HEK293 (cell line): ENCODE results near the gene FLRT2.

Experiments
- CTCF ChIA-PET: fragments of 350-600 bp; formaldehyde crosslinking; extraction: SDS; loops from one replicate; lab custom pipeline; 2021; ENCODE audit warnings: antibody characterized with exemption; lab: Yijun Ruan, JAX
- POLR2A ChIA-PET: fragments of 300-600 bp; formaldehyde crosslinking; extraction: SDS; loops from one replicate; lab custom pipeline; 2020; ENCODE audit warnings: antibody characterized with exemption, inconsistent platforms; lab: Yijun Ruan, JAX
- H3K27ac ChIP-seq: fragments of 200-500 bp; sonication (Bioruptor generic); 2 replicates; pipeline ENCODE4 v1.5.1; 2014; ENCODE audit warnings: low read depth, low read length, control low read depth, inconsistent platforms; ENCODE audit errors: extremely low read depth
- H3K36me3 ChIP-seq, 2 experiments: fragments of 200-500 bp in 1 of 2; sonication (Bioruptor generic) in 1 of 2; 1 replicate in 1 of 2; 2 replicates in 1 of 2; pipeline ENCODE4 v1.5.1; 2014 to 2017; ENCODE audit warnings: inconsistent platforms in 2 of 2, low read length in 2 of 2; ENCODE audit not compliant: control insufficient read depth in 2 of 2, insufficient read depth in 1 of 2
- H3K4me1 ChIP-seq: fragments of 200-500 bp; sonication (Bioruptor generic); 2 replicates; pipeline ENCODE4 v1.5.1; 2014; ENCODE audit warnings: mild to moderate bottlenecking, low read length, inconsistent platforms; ENCODE audit not compliant: control insufficient read depth, insufficient read depth
- H3K4me3 ChIP-seq: 2 replicates; pipeline ENCODE4 v1.5.1; 2011; ENCODE audit warnings: low read depth, mild to moderate bottlenecking, control low read depth, low read length, moderate library complexity
- H3K9me3 ChIP-seq: fragments of 200-500 bp; sonication (Bioruptor generic); 2 replicates; pipeline ENCODE4 v1.5.1; 2014; ENCODE audit warnings: low read depth, low read length, inconsistent platforms; ENCODE audit not compliant: control insufficient read depth, insufficient read depth
- SALL2 ChIP-seq: fragments of 450-650 bp; formaldehyde crosslinking; IDR thresholded peaks from 2 replicates; pipeline ENCODE4 v1.5.0; 2017; ENCODE audit warnings: missing biosample characterization, mild to moderate bottlenecking, missing genetic modification characterization, borderline replicate concordance
- ZBTB44 ChIP-seq: fragments of 450-650 bp; IDR thresholded peaks from 2 replicates; pipeline ENCODE4 v1.5.1; 2018; ENCODE audit warnings: missing biosample characterization, mild to moderate bottlenecking, missing genetic modification characterization
- ZBTB48 ChIP-seq: fragments of 450-650 bp; formaldehyde crosslinking; IDR thresholded peaks from 2 replicates; pipeline ENCODE4 v1.5.1; 2016; ENCODE audit warnings: missing biosample characterization, missing genetic modification characterization
- ZBTB49 ChIP-seq: fragments of 450-650 bp; formaldehyde crosslinking; IDR thresholded peaks from 2 replicates; pipeline ENCODE4 v1.5.1; 2016; ENCODE audit warnings: missing biosample characterization, missing genetic modification characterization, low read depth
- ZIC2 ChIP-seq: fragments of 450-650 bp; formaldehyde crosslinking; IDR thresholded peaks from 2 replicates; pipeline ENCODE4 v1.5.1; 2016; ENCODE audit warnings: missing biosample characterization, missing genetic modification characterization
- ZNF175 ChIP-seq: fragments of 450-650 bp; formaldehyde crosslinking; IDR thresholded peaks from 2 replicates; pipeline ENCODE4 v1.5.1; 2016; ENCODE audit warnings: missing biosample characterization, missing genetic modification characterization
- ZNF184 ChIP-seq: fragments of 450-650 bp; IDR thresholded peaks from 2 replicates; pipeline ENCODE4 v1.5.1; 2018; ENCODE audit warnings: missing biosample characterization, mild to moderate bottlenecking, missing genetic modification characterization
- ZNF214 ChIP-seq: fragments of 450-650 bp; formaldehyde crosslinking; IDR thresholded peaks from 2 replicates; pipeline ENCODE4 v1.5.1; 2017; ENCODE audit warnings: missing biosample characterization, mild to moderate bottlenecking, missing genetic modification characterization, borderline replicate concordance
- ZNF221 ChIP-seq: fragments of 450-650 bp; formaldehyde crosslinking; IDR thresholded peaks from 2 replicates; pipeline ENCODE4 v1.5.1; 2017; ENCODE audit warnings: missing biosample characterization, missing genetic modification characterization, borderline replicate concordance
- ZNF274 ChIP-seq, 2 experiments: fragments of 200-500 bp in 1 of 2; fragments of 450-650 bp in 1 of 2; sonication (Bioruptor generic) in 1 of 2; formaldehyde crosslinking in 1 of 2; IDR thresholded peaks; 2 replicates each; pipeline versions ENCODE4 v1.5.1 to v1.6.1; 2014 to 2016; ENCODE audit warnings: borderline replicate concordance in 1 of 2, inconsistent platforms in 1 of 2, low read length in 1 of 2, missing biosample characterization in 1 of 2, missing genetic modification characterization in 1 of 2
- ZNF292 ChIP-seq: fragments of 450-650 bp; formaldehyde crosslinking; IDR thresholded peaks from 2 replicates; pipeline ENCODE4 v1.5.1; 2016; ENCODE audit warnings: low read depth, missing biosample characterization, missing genetic modification characterization, borderline replicate concordance
- ZNF416 ChIP-seq: fragments of 450-650 bp; formaldehyde crosslinking; IDR thresholded peaks from 2 replicates; pipeline ENCODE4 v1.5.1; 2016; ENCODE audit warnings: missing biosample characterization, missing genetic modification characterization
- ZNF433 ChIP-seq: fragments of 450-650 bp; formaldehyde crosslinking; IDR thresholded peaks from 2 replicates; pipeline ENCODE4 v1.5.1; 2016; ENCODE audit warnings: missing biosample characterization, missing genetic modification characterization, low read depth
- ZNF580 ChIP-seq: fragments of 450-650 bp; formaldehyde crosslinking; IDR thresholded peaks from 2 replicates; pipeline ENCODE4 v1.5.1; 2016; ENCODE audit warnings: missing biosample characterization, missing genetic modification characterization
- ZNF623 ChIP-seq: fragments of 450-650 bp; formaldehyde crosslinking; IDR thresholded peaks from 2 replicates; pipeline ENCODE4 v1.5.1; 2016; ENCODE audit warnings: missing biosample characterization, missing genetic modification characterization
- ZNF677 ChIP-seq: fragments of 450-650 bp; IDR thresholded peaks from 2 replicates; pipeline ENCODE4 v1.5.0; 2018; ENCODE audit warnings: missing biosample characterization, mild to moderate bottlenecking, missing genetic modification characterization, moderate library complexity
- ZNF76 ChIP-seq: fragments of 450-650 bp; formaldehyde crosslinking; IDR thresholded peaks from 2 replicates; pipeline ENCODE4; 2016; ENCODE audit warnings: low read depth, missing biosample characterization, missing genetic modification characterization, borderline replicate concordance
- ZSCAN16 ChIP-seq: fragments of 450-650 bp; formaldehyde crosslinking; IDR thresholded peaks from 2 replicates; pipeline ENCODE4 v1.5.1; 2016; ENCODE audit warnings: missing biosample characterization, missing genetic modification characterization
- TF ChIP-seq, protein P1 (sequence below): fragments of 450-650 bp; formaldehyde crosslinking; IDR thresholded peaks from 2 replicates; pipeline ENCODE4 v1.5.1; 2016; ENCODE audit warnings: missing biosample characterization, missing genetic modification characterization
- TF ChIP-seq, protein P2 (sequence below): fragments of 450-650 bp; IDR thresholded peaks from 2 replicates; pipeline ENCODE4 v1.5.1; 2018; ENCODE audit warnings: missing biosample characterization, missing genetic modification characterization

The FLRT2 gene

DNA sequence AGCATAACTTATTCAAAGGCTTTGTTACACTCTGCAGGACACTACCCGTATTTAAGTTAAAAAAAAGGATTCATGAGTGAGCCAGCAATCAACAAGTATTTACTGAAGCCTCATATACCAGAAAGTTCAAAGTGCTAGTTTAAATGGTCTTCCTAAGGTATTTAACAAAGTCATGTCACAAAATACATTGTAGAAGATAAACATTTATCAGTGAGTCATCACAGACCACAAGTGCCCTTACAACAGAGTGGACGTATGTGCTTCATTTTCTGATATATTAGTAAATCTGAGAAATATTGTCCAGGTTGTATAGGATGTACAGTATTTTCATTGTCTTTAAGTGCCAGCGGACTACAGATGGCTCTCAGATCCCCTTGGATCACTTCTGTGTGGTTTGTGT is 24.2 kb downstream of the FLRT2 start:
- POLR2A ChIA-PET: no interaction called here
- Histone ChIP-seq H3K9me3 (no peaks in the 10 kb centered on the region), H3K4me3 (no peak overlapping the region), H3K27ac (no peak overlapping the region), H3K4me1 (peaks cover 13% of the 10 kb centered on the region), H3K36me3 (peaks cover 0 to 18% of the 10 kb centered on the region in 2 experiments; a peak in 1 of 3 replicates)
- CTCF ChIA-PET: no interaction called here
- TF ChIP-seq, protein P1, sequence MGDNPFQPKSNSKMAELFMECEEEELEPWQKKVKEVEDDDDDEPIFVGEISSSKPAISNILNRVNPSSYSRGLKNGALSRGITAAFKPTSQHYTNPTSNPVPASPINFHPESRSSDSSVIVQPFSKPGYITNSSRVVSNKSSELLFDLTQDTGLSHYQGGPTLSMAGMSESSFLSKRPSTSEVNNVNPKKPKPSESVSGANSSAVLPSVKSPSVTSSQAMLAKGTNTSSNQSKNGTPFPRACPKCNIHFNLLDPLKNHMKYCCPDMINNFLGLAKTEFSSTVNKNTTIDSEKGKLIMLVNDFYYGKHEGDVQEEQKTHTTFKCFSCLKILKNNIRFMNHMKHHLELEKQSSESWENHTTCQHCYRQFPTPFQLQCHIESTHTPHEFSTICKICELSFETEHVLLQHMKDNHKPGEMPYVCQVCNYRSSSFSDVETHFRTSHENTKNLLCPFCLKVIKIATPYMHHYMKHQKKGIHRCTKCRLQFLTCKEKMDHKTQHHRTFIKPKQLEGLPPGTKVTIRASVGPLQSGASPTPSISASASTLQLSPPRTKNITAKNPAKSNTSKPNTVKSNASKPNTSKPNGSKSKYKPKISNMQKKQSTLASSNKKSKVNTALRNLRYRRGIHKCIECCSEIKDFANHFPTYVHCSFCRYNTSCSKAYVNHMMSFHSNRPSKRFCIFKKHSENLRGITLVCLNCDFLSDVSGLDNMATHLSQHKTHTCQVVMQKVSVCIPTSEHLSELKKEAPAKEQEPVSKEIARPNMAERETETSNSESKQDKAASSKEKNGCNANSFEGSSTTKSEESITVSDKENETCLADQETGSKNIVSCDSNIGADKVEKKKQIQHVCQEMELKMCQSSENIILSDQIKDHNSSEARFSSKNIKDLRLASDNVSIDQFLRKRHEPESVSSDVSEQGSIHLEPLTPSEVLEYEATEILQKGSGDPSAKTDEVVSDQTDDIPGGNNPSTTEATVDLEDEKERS (tag by site-specific recombination): no peak
- TF ChIP-seq ZNF214 (tag by site-specific recombination) (no peak), ZSCAN16 (tag by site-specific recombination) (no peak), ZNF221 (tag by site-specific recombination) (no peak), ZIC2 (tag by site-specific recombination) (no peak), ZBTB48 (tag by site-specific recombination) (no peak), ZNF623 (tag by site-specific recombination) (no peak)

DNA sequence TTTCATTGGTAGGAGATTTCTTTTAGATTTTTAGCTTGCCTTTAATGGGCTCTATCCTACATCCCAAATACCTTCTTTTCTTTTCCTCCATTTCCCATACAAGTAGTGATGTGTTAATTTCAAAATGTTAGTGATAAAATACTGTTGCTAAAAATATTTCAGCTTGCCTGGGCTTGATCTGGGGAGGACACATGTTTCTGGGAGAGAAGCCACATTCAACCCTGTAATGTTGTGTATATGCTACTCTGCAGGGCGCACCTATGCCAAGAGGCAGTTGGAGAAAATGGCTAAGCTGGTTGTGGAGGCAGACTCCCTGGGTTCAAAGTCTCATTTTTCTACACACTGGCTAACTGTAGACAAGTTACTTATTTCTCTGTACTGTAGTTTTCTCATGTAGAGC is 26.3 kb downstream of the FLRT2 start:
- H3K4me1 ChIP-seq: no peaks in the 10 kb centered on the region
- TF ChIP-seq ZBTB44 (no peak), ZNF184 (tag by site-specific recombination) (no peak), ZNF274 (IDR thresholded peaks at IDR 0.05; ENCODE audit: low read length) (no peak), ZNF274 (tag by site-specific recombination; IDR thresholded peaks at IDR 0.05; ENCODE audit: borderline replicate concordance) (no peak), ZNF76 (tag by site-specific recombination) (no peak), ZNF580 (no peak), ZNF416 (tag by site-specific recombination) (no peak)
- TF ChIP-seq, protein P2, sequence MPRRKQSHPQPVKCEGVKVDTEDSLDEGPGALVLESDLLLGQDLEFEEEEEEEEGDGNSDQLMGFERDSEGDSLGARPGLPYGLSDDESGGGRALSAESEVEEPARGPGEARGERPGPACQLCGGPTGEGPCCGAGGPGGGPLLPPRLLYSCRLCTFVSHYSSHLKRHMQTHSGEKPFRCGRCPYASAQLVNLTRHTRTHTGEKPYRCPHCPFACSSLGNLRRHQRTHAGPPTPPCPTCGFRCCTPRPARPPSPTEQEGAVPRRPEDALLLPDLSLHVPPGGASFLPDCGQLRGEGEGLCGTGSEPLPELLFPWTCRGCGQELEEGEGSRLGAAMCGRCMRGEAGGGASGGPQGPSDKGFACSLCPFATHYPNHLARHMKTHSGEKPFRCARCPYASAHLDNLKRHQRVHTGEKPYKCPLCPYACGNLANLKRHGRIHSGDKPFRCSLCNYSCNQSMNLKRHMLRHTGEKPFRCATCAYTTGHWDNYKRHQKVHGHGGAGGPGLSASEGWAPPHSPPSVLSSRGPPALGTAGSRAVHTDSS (tag by site-specific recombination): no peak
- ChIA-PET CTCF (no interaction called here), POLR2A (no interaction called here)
- H3K27ac ChIP-seq: no peak overlapping the region
- no peaks in the 10 kb centered on the region for H3K9me3 ChIP-seq
- peaks cover 0 to 21% of the 10 kb centered on the region in 2 experiments; a peak in 1 of 3 replicates for H3K36me3 ChIP-seq
- no peak overlapping the region for H3K4me3 ChIP-seq

DNA sequence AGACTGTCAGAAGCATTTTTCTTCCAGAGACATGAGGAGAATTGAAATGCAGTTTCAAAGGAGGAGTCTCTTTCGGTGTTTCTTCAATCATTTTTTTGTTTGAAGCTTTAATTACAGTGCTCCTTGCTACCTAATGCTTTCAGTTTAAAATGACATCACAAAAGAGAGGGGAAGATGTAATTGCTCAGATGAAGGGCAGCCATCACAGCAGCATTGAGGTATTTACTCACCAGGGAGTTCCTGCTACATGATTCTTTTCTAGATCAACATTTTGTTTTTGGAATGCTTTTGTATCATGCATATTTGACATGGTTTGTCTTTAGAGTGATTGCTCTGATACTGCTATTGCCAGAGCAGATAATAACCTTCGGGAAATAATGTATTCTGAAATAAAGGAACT is 28.6 kb downstream of the FLRT2 start:
- no peaks in the 10 kb centered on the region for H3K9me3 ChIP-seq
- ChIA-PET POLR2A (no interaction called here), CTCF (no interaction called here)
- no peak overlapping the region for H3K27ac ChIP-seq
- H3K4me3 ChIP-seq: no peak overlapping the region
- no peaks in the 10 kb centered on the region for H3K4me1 ChIP-seq
- peaks cover 0 to 25% of the 10 kb centered on the region in 2 experiments; a peak in 1 of 3 replicates for H3K36me3 ChIP-seq
- no peak for TF ChIP-seq ZNF433 (tag by site-specific recombination)
- TF ChIP-seq ZNF677 (tag by site-specific recombination): no peak
- TF ChIP-seq ZBTB49: no peak
- TF ChIP-seq ZNF292 (tag by site-specific recombination): no peak
- TF ChIP-seq ZNF175 (tag by site-specific recombination): no peak
- no peak for TF ChIP-seq SALL2 (tag by site-specific recombination)
